VCaP (cell line): ENCODE measurements around the gene TACC3.

ENCODE experiments used
- H3K27ac ChIP-seq: fragments of 450-650 bp; 2 replicates; pipeline ENCODE4 v1.5.1; 2017
- TF ChIP-seq, protein P1 (sequence below): fragments of 450-650 bp; conservative IDR thresholded peaks from 2 replicates; pipeline ENCODE4 v1.5.1; 2017; ENCODE audit warnings: mild to moderate bottlenecking, moderate library complexity

Gene TACC3

DNA sequence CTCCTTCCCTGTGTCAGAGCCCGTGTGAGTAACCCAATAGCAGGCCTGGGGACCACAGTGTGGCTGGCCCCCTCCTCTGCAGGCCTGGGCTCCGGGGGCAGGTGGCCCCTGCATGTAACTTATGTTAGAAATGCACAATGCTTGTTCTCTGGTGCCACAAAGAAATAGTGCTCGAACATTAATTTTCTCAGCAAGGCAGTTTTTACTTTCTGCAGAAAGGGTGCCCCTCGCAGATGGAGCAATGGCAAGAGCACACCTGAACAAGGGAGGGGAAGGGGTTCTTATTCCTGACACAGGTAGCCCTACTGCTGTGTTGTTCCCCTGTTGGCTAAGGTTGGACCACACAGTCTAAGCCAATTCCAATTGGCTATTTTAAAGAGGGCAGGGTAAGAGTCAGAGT, 17.1 kb downstream of the TACC3 start:
- TF ChIP-seq, protein P1, sequence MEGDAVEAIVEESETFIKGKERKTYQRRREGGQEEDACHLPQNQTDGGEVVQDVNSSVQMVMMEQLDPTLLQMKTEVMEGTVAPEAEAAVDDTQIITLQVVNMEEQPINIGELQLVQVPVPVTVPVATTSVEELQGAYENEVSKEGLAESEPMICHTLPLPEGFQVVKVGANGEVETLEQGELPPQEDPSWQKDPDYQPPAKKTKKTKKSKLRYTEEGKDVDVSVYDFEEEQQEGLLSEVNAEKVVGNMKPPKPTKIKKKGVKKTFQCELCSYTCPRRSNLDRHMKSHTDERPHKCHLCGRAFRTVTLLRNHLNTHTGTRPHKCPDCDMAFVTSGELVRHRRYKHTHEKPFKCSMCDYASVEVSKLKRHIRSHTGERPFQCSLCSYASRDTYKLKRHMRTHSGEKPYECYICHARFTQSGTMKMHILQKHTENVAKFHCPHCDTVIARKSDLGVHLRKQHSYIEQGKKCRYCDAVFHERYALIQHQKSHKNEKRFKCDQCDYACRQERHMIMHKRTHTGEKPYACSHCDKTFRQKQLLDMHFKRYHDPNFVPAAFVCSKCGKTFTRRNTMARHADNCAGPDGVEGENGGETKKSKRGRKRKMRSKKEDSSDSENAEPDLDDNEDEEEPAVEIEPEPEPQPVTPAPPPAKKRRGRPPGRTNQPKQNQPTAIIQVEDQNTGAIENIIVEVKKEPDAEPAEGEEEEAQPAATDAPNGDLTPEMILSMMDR, result no peak
- no peak overlapping the region for H3K27ac ChIP-seq

DNA sequence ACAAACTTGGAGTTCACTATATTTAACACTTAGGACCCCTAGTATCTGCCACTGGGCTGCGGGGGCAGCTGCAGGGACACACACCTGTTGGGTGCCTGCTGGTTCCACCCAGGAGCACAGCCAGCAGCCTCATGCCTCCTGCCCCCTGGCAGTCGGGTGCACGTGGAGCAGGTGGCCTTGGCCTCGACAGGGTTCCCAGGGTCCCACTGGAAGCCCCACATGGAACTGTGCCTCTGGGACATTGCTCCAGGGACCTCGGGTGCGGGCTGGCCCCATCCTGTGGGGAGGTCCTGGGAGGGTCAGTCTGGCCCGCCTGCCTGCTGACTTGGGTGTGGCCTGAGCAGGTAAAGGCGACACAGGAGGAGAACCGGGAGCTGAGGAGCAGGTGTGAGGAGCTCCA, 18.0 kb downstream of the TACC3 start:
- no peak overlapping the region for H3K27ac ChIP-seq
- TF ChIP-seq, protein P1, result no peak

DNA sequence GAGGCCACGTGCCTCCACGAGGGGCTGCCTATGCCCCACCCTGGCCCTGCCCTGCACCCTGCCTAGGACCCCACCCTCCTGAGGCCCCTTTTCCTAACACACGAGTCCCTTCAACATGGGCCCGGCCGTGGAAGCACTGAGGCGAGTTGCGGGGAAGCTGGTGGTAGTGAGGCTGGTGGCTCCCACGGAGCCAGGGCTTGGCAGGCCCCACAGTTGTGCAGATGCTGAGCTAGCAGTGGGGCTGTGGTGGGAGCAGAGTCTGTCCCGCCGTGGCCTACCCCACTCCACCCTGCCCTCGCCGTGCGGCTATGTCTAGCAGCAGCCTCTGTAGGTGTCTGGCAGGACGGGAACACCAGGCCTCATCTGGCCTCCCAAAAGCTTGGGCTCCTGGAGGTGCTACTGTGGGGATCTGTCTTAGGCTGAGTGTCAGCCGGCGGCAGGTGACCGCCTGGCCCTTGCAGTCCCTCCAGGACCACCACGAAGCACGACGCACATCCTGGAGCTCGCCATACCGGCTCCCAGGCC, 18.8 kb downstream of the TACC3 start:
- TF ChIP-seq, protein P1, result no peak
- no peak overlapping the region for H3K27ac ChIP-seq

DNA sequence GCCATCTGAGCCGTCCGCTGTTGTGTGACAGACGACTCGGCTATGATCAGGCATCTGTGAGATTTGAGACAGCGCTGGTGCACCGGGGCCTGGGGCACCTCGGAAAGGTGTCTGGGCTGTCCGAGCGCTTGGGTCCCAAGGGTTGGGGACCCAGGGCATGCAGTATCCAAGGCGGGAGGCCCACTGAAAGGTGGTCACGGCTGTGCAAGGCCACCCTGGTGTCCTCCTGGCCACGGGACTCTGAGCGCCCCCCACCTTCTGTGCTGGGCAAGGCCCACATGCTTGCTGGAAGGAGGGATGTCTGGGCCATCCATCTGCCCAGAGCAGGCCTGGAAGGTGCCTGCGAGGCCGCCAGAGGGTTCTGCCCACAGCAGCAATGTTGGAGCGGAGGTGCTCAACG, 19.9 kb downstream of the TACC3 start:
- H3K27ac ChIP-seq, result no peak overlapping the region
- TF ChIP-seq, protein P1, result no peak

DNA sequence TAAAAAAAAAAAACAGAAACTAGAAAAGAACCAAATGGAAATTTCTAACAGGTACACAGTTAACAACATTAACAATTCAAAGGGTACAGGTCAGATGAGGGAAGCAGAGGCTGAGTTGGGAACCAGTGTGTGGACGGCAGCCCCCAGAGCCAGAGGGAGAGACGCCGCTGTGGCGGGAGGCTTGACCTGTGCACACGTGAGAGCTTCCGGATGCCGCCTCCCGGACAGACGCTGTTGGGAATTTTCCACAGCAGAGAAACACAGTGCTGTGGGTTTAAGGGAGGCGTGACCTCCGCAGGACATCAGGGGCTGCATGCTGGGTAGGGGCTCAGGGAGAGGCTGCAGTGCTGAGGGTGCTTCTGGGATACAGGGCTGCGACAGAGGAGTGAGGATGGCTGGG, 22.2 kb downstream of the TACC3 start:
- TF ChIP-seq, protein P1, result no peak
- no peak overlapping the region for H3K27ac ChIP-seq

DNA sequence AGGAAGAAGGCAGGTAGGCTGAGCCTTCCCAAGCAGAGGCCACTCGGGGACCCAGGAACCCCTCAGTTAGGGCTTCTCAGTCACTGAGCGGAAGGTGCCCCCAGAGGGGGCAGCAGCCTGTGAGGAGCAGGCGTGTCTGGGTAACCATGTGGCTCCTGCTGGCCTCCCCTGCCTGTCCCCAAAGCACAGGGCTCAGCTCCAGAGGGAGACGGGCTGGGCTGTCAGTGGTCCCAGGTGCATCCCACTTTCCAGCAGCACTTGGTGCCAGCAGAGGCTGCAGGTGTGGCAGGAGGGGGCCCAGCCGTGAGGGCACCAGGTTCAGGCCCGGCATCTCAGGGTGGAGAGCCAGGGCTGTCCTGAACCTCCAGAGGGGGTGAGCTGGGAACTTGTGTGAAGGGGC, 22.7 kb downstream of the TACC3 start:
- H3K27ac ChIP-seq, result no peak overlapping the region
- TF ChIP-seq, protein P1, result no peak

DNA sequence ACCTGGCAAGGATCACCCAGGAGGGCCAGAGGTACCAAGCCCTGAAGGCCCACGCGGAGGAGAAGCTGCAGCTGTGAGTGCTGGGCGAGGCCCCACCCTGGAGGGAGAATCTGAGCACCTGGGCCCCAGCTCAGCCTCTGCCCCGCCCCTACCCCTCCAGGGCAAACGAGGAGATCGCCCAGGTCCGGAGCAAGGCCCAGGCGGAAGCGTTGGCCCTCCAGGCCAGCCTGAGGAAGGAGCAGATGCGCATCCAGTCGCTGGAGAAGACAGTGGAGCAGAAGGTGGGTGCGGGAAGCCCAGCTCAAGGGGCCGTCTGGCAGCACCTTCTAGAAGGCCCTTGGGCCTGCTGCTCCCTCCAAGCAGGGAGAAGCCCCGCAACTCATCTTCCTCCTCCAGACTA, 23.2 kb downstream of the TACC3 start:
- TF ChIP-seq, protein P1, result no peak
- no peak overlapping the region for H3K27ac ChIP-seq

DNA sequence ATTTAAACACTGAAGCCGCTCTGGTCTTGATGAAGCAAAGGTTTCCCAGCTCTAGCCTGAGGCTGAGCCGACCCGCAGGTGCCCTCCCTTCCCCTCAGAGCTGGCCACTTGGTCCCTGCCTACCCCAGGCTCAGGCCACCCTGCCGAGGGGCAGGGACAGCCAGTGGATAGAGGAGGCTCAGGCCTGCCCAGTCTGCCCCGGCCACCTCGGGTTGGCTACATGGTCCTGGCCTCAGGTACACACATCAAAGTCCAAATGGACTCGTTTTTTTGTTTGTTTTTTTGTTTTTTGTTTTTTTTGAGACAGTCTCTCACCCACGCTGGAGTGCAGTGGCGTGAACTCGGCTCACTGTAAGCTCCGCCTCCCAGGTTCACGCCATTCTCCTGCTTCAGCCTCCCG, 23.8 kb downstream of the TACC3 start:
- H3K27ac ChIP-seq, result no peak overlapping the region
- TF ChIP-seq, protein P1, result no peak
